Measurements from ENCODE around the gene CACNA2D3.

CACNA2D3 gene

DNA sequence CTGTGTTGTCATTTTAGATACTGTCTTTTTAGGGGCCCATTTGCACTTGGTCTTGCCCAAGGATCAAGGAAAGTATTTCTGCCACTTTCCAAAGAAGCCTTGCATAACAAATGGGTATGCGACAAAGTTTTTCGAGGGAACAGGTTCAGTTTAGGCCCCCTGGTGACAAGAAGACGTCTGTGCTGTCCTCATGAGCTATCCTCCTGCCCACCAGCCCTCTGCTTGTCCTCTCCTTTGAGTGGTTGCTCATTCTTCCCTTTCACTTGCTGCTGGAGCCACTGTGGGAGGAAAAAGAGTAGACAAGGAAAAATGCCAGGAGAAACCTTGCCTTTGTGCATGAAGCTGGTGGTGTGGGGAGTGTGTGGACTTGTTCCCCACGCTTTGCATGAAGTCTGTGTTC lies 171.9 kb downstream of the CACNA2D3 start:
- no peak for DNase-seq

DNA sequence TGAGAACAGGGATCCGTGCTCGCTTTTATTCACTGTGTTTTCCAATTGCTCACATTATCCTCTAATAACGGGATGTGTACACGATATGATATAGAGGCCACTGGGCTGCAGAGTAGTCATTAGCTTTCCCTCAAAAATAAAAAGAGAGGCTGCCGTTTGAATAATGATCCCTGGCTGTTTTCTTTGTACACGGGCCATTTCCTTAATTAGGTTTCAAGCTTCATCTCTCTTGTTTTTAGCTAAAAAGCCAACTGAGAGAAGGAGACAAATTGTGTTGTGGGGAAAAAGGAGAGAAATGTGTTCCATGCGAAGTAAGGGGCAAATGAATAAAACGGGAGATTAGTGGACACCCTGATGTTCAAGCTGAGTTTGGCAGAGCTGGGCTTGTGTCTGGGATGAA lies 174.2 kb downstream of the CACNA2D3 start:
- DNase-seq = no peak

DNA sequence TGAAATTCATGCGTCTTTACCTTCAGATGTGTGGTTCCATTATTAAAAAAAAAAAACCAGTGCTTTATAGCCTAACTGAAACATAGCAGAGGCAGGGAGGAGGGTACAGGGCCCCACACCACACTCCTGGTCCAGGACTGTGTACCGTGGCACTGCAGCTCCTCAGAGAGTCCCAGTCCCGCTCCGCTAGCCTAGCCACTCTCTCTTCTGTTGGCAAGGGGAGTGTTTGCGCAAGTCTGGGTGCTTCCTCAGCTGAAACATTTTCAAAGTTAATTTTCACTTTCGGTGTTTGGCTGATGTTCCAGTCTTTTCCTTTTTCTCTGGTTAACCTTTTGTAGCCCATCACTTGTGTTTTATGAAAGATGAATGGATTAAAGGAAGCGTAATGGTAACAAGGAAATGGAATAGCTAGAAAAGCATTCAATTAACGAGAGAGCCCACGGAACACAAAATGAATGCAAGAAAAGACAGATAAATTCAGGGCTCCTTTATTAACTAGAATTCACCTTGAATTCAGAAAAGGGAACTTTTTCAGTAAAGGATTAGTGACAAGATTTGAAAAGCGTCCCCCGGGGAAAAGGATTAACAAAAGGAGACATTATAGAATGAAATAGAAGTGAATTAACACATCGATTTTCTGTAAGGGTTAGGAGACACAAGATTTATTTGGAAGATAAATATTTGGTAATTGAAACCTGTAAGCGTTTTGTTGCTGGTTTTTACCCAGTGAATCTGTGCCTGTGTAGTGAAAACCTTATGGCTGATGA lies 177.0 kb downstream of the CACNA2D3 start:
- no peak for DNase-seq

DNA sequence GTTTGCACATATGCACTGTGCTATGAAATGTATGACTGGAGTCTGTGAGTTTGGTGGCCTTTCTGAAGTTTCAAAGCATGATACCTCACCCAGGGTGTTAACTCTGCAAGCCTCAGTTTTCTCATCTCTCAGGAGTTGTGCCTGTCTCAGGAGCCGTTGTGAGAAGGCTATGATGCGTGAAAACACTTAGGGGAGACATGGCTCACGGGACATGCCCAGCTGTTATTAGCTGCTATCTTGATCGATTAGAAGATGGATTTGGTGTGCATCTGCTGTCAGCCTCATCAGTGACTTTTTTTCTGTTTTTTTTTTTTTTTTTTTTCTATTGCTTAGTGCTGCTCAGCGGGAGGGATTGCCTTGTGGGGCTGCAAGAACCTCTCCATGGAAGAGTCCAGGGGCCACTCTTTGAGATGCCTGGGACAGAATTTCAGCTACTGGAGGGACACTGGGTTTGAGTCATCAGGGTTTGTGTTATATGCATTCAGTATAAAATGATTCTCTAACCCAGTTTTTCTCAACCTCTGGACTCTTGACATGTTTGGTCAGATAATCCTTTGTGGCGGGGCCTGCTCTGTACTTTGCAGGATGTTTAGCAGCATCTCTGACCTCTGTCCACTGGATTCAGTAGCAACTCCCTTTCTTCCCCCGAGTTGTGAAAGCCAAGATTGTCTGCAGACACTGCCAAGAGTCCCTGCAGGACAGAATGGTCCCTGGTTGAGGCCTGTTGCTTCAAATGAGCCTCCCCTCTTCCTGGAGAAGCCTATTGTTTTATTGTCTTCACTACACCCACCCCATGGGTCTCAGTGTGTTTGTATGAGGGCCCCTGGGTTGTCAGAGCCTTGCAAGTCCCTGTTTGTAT lies 181.4 kb downstream of the CACNA2D3 start:
- no peak for DNase-seq

DNA sequence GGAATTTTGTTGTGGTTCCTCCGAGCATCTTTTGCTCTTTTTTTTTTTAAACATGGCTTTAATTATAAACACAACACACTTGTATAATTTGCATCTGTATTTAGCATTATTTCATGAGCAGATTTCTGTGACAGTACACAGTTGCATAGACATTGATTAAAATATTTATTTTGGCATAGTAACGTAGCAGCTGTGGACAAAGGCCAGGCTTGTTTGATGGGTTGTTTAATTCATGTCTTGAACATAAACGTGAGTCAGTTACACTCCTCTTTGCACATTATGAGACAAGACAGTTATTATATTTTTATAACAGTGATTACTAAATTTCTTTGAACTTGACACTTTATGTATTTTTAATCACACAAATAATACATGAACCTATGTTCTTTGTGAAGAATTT lies 182.5 kb downstream of the CACNA2D3 start:
- DNase-seq = no peak

DNA sequence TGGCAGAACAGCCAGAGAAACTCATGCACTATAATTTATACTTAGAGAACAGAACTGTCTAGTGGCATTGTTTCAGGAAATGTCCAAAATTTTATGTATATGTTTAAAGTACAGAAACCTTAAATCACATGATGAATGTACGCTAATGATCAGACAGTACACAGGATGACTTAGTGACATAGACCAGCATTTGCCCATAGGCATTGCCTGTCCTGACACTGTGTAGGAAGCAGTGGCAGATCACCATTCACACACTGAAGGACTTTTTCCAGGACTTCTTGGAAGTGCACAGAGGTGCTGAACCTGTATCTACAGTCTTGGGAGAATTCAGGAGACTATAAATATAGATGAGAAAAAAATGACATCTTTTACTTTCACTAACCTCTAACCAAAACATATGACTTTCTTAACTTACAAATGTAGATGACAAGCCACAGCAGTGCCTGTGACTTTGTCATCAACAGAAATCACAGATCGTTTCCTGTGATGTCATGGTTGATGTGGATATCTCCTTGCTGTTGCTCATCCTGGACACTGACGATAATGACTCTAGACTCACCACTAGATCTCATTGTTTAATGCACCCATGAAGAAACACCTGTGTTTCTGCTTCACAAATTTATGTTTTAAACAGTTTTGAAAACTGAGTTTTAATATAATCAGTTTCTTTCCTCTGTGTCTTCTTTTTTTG lies 183.2 kb downstream of the CACNA2D3 start:
- DNase-seq = no peak

DNA sequence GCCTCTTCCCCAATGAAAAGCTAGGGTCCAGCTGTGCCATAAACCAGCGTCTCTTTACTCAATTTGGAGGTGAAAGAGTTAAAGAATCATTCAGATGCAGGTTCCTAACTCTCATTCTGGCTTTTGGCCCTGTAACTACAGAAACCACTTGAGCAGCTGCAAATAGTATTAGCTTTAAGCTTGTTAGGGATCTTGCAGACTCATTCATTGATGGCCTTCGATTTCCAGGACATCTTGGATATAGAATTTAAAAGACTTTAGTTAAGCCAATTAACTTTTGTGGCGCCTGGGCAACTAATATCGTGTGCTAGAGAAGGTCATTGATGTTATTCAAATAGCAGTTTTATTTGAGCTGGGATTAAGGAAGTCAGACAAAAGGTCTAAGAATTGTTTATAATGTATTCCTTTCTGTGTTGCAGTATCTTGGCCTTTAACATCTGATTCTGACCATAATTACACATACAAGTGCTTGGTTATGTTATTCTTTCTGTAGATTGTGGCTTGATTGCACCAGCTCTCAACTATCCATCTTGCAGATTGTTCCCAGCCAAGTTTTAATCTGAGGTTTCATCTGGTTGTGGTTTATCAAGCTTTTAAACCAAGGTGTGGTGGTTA lies 185.3 kb downstream of the CACNA2D3 start:
- no peak for DNase-seq

DNA sequence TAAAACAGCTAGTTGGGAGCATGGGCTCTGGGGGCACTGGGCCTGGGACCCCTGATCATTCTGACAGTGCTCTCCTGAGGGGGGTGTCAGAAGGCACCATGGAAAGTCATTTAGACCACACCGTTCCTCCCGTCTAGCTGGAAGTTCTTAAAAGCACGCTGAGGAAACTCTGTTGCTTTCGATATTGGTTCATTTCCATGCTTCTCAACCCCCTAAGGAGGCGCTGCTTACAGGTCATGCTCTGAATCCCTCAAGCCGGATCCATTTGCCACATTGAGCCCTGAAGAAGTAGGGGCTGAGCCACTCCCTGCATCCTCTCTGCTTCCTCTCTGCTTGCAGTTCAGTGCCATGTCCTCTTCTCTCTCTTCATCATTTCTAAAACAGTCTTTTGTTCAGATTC lies 187.2 kb downstream of the CACNA2D3 start:
- no peak for DNase-seq

DNA sequence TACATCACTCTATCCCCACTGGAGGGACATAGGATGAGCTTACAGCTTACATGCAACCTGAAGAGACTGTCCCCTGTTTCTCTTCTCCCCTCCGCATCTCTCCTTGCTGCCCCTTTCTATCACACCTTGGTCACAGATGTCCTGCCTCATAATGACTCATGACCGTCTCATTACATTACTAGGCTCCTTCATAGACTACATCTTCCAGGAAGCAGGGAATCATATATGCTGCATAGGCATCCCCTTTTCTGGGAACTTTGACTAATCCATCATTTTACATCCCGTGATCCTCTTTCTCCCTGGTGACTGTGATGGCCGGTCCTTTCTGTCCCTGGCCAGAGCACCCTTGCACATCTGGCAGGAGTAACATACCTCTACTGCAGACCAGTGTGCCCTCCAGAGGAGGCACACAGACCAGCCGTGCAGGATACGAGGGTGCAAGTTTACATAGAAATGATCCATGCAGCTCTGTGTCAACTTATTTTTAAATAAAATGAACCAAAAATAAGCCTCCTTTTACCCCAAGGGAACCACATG lies 188.9 kb downstream of the CACNA2D3 start:
- DNase-seq = no peak

DNA sequence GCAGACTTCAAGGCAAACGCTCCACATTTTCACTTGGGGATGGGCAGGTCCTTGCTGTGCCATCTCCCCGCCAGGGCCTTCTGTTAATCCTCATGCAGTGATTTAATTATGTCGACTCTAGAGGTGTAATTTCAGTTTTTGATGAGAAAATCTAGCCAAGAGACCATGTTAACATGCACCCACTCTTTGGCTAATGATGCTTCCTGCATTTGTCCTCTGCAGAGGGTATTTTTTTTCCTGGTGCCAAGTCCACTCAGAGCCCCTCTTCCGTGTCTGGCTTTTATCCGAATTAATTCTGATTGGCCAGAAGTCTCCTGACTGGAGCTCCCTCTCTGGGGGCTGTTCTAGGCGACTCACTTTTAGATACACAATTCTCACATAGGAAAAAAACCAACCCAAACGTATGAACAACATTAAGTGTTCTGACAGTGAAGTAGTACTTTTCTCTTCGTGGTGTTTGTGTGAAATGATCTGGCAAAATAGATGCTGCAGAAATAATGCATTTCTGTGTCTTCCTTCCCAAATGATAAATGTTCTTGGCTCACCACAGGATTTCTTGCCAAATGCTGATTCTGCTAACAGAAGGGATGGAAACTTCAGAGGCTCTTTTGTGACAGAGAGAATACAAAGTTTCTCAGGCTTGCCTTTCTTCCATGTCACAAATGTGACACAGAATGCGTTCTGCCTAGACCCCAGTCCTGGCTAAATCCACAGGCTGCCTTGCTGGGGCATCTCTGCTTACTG lies 190.0 kb downstream of the CACNA2D3 start:
- no peak for DNase-seq

DNA sequence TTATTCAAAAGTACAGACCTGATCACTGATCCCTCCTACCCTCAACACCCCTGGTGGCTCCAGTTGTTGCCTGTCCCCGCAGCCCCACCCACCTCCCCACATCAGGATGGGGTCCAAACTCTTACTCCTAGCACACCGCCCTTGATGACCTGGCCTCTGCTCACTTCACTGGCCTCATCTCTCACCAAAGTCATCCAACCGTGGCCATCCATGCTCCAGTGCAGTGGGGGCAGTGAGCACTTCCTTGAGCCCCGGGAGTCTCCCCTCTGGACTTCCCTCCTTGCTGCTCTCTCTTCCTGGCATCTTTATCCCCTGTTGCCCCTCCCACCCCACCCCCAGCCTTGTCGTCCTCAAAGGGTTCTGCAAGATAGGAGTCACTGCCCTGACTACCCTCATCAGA lies 191.1 kb downstream of the CACNA2D3 start:
- DNase-seq = no peak

DNA sequence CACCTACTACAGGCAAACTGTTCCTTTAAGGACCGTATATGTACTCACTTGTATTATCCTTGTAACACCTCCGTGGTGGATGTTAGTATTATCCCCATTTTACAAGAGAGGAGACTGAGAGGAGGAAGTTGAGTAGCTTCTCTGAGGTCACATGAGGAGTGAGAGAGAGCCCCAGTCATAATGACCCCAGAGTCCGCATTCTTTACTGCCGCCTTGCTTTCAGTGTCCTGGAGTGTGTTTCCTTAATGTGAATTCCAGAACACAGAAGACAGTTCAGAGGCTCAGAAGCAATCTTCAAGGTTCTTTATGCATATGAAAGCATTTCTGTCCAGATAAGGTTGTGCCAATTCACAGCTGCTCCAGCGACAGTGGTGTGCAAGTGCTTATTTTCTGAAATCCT lies 199.2 kb downstream of the CACNA2D3 start:
- no peak for DNase-seq

DNA sequence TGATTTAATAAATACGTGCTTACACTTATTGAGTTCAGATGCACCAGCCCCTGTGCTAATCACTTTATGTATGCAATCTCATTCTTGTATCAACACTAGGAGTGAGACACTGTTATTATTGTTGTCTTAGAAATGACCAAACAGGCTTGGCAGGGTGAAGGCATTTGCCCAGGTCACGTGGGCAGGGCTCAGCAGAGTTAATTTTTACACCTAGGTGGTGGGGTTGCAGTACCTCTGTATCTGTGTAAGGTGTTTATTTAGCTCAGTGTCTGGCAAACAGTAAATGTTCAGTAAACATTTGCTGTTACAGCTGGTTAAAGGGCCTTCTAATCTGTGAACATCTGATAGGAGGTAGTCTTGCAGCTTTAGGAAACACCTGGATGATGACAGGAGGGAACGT lies 200.0 kb downstream of the CACNA2D3 start:
- DNase-seq = no peak

DNA sequence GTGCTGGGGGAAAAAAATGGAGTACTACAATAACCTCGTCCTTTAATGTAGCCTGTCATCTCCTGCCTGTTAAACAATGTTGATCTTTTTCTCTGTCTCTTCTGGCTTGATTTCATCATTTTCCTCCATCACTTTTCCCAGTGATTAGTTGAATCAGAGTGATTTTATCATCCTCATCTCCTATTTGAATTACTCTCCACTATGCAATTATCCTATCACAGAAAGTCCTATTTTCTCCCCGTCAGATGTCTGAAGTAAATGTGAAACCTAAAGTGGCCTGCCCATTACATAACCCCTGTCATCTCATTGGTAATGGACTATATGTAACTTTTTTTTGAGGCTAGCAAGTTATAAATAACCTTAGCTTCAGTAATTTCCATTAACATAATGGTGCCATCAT lies 201.8 kb downstream of the CACNA2D3 start:
- no peak for DNase-seq

DNA sequence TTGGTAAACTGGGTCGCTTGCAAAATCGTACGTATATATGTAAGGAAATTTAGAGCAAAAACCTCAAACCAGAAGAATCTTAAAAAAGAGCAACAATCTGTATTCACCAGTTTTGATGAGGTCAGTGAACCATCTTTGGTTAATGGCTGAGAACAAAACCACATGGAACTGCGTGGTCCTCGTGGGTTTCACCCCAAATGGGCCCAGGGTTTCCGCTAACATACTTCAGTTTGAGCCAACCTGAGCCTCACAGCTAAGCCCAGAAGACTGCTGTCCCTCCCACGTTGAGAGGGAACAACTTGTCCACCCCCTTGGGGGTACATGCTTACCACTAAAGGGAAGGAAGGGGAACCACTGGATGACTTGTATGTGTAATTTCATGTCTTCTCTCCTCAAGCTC lies 204.6 kb downstream of the CACNA2D3 start:
- DNase-seq = no peak

DNA sequence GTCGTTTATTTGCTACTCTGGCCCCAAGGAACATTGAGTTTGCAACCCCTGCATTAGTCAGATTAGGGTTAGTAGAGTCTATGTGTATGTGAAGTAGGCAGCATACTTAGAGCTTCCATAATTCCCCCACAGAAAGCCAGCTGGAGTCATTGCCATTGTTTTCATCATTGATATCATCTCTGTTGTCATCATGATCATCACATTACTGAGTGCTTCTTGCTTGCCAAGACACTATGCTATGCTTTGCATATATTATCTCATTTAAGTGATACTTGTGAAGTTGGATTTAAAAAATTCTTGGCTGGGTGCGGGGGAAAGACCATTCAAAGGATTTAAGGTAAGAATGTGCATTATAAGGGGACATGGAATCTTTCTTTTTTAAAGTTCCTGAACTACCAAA lies 209.0 kb downstream of the CACNA2D3 start:
- DNase-seq = no peak

DNA sequence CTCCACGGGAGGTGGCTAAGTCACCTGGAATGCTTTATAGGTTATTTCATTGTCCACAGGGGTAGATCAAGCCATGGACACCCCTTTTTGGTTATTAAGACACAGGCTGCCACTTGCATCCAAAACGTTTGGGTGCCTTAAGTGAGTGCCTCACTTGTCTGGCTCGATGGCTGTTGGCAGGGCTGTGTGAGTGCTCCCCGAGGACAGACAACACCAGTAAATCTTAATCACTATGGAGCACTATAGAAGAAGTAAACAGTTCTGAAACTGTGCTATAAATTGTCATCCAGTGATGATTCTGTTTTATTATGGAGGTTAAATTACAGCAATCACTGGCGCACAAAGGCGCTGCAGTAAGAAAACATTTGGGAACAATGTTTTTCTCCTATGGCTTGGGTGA lies 215.5 kb downstream of the CACNA2D3 start:
- no peak for DNase-seq

DNA sequence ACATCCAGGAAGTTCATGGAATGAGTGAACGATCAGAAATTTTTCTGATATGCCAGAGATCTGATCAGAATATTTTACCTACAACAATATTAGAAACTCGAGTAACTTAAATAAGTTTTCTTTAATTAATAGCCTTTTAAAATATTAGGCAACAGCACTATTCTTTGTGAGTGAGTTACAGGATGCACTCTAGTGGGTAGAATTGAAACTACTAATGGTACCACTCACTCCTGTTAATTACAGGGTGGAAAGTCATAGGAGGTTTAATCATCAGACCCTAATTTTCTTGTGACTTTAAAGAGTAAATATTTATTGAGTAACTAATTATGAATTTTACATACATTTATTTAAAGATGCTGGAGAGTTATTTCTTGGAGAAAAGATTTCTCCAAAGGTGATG lies 217.3 kb downstream of the CACNA2D3 start:
- DNase-seq = no peak

DNA sequence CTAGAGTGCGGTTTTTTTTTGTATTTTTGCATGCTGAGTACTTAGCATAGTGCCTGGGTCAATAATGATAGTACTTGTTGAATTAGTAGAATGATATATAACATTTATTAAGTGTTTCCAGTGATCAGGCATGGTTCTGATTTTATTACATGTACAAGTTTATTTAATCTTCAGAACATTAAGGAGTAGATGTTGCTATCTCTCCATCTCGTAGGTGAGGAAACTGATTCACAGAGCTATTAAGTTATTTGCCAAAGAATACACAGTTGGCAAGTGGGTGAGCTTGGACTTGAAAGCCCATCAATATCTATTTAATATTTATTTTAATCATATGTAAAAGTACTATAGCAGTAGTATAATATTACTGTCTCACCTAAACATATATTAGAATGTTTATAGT lies 219.5 kb downstream of the CACNA2D3 start:
- no peak for DNase-seq

DNA sequence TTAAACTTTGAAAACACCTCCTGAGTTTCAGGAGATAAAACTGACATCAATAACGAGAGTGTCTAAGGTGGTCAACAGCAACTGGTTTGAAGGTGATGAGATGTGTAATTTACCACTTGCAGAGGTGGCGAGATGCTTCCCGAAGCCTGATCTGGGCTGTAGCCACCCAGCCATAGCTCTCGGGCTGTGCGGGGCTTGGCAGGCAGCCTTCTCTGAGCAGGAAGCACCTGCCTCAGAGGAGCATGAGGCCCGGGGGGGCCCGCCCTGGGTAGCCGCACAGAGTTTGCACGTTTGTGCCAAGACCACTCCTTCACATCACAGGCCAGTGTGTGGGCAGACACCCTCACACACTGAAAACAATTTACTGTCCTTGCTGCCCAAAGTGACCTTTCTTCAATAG lies 220.3 kb downstream of the CACNA2D3 start:
- DNase-seq = no peak

DNA sequence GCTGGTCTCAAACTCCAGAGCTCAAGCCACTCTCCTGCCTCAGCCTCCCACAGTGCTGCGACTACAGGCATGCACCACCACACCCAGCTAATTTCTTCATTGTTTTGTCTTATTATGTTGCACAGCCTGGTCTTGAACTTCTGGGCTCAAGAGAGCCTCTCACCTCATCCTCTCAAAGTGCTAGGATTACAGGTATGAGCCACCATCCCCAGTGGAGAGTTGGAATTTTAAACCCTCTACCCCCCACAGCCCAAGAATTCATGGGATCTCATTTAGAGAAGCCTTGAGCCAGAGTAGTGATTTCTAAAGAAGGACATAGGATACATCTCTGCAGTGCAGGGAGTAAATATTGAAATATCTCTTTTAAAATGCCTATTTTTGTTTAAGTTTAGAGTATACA lies 221.1 kb downstream of the CACNA2D3 start:
- no peak for DNase-seq

DNA sequence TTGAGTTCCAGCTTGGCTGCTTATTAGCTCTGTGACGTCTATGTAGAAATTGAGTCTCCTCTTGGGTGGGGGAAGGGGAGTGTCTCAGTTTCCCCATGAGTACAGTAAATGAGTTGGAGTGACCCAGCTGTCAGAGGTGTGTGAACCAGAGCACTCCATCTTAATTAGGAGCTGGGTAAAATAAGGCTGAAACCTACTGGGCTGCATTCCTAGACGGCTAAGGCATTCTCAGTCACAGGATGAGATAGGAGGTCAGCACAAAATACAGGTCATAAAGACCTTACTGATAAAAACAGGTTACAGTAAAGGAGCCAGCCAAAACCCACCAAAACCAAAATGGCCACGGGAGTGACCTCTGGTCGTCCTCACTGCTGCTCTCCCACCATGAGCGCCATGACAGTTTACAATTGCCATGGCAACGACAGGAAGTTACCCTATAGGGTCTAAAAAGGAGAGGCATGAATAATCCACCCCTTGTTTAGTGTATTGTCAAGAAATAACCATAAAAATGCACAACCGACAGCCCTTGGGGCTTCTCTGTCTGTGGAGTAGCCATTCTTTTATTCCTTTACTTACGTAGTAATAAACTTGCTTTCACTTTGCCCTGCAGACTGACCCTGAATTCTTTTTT lies 222.4 kb downstream of the CACNA2D3 start:
- no peak for DNase-seq

All from stimulated activated CD4-positive, alpha-beta T cell treated with anti-CD3 and anti-CD28 coated beads, Interleukin-2, amount 100 ng/mL, for 48 hours (primary cell).